Hepatocyte (in vitro differentiated cells): ENCODE results near the gene RGS6. TPM values are rescaled to one million over a fixed set of nuclear protein-coding genes. Genes with fewer than 3 reads are reported as not detected.

Experiments
- DNase-seq: peaks from one replicate; pipeline ENCODE4 v3.0.0-alpha.2; 2016; ENCODE audit warnings: low spot score
- H2AFZ ChIP-seq: fragments of 200-600 bp; sonication (generic); 2 replicates; pipeline ENCODE4 v1.6.0; 2016; ENCODE audit warnings: antibody characterized with exemption, mild to moderate bottlenecking
- H3K27ac ChIP-seq: fragments of 200-600 bp; sonication (generic); 2 replicates; pipeline ENCODE4 v1.5.1; 2016; ENCODE audit warnings: mild to moderate bottlenecking
- H3K27me3 ChIP-seq: fragments of 200-600 bp; sonication (generic); 2 replicates; pipeline ENCODE4 v1.6.1; 2016
- H3K36me3 ChIP-seq: fragments of 200-600 bp; sonication (generic); replicated peaks from 2 replicates; pipeline ENCODE4 v1.5.1; 2016; ENCODE audit warnings: low read depth; ENCODE audit not compliant: insufficient read depth
- H3K4me1 ChIP-seq: fragments of 200-600 bp; sonication (generic); 2 replicates; pipeline ENCODE4 v1.5.1; 2016; ENCODE audit warnings: mild to moderate bottlenecking, moderate library complexity; ENCODE audit not compliant: insufficient read depth
- H3K4me2 ChIP-seq: fragments of 200-600 bp; sonication (generic); 2 replicates; pipeline ENCODE4 v1.6.0; 2016
- H3K4me3 ChIP-seq: fragments of 200-600 bp; sonication (generic); 2 replicates; pipeline ENCODE4 v1.5.1; 2016; ENCODE audit warnings: mild to moderate bottlenecking
- H3K79me2 ChIP-seq: fragments of 200-600 bp; sonication (generic); 2 replicates; pipeline ENCODE4 v1.6.0; 2017; ENCODE audit warnings: mild to moderate bottlenecking
- H3K9me2 ChIP-seq: fragments of 200-600 bp; sonication (generic); replicated peaks from 2 replicates; pipeline ENCODE4 v1.6.0; 2017; ENCODE audit warnings: mild to moderate bottlenecking; ENCODE audit not compliant: insufficient read depth
- H3K9me3 ChIP-seq: fragments of 200-600 bp; sonication (generic); 2 replicates; pipeline ENCODE4 v1.5.1; 2016; ENCODE audit warnings: low read depth, mild to moderate bottlenecking
- H4K20me1 ChIP-seq: fragments of 200-600 bp; sonication (generic); 2 replicates; pipeline ENCODE4 v1.6.0; 2016; ENCODE audit warnings: mild to moderate bottlenecking; ENCODE audit not compliant: insufficient read depth, poor library complexity, severe bottlenecking
- EZH2 ChIP-seq: fragments of 200-600 bp; sonication (generic); IDR thresholded peaks from 2 replicates; pipeline ENCODE4 v1.6.1; 2016; ENCODE audit warnings: antibody characterized with exemption, mild to moderate bottlenecking, borderline replicate concordance
- EZH2phosphoT487 ChIP-seq: fragments of 200-600 bp; sonication (generic); IDR thresholded peaks from one replicate; pipeline ENCODE4 v1.6.1; 2018; ENCODE audit warnings: antibody characterized with exemption, mild to moderate bottlenecking, low read depth, moderate library complexity; ENCODE audit not compliant: unreplicated experiment, severe bottlenecking
- WGBS: methylation state at CpG from one replicate; pipeline ENCODE4 v1.1.6; 2016; ENCODE audit warnings: low lambda C conversion rate; ENCODE audit errors: missing lambda C conversion rate; 5-methylcytosine and 5-hydroxymethylcytosine counted together
- polyA plus RNA-seq: library from polyadenylated mRNA; unstranded; fragments of >200 nt; fragmentation: Nextera tagmentation; extraction: Ambion mirVana; gene quantifications from 2 replicates; pipeline ENCODE4 v1.2.1, GENCODE V29; 2016
- total RNA-seq: library from RNA; depleted of rRNA; stranded (reverse); fragments of >200 nt; gene quantifications from 2 replicates; pipeline ENCODE4 v1.2.3, GENCODE V29; 2014
- TF ChIP-seq, protein P1 (sequence below): fragments of 200-600 bp; sonication (generic); IDR thresholded peaks from 2 replicates; pipeline ENCODE4 v1.5.1; 2016; ENCODE audit warnings: antibody characterized with exemption, mild to moderate bottlenecking; ENCODE audit not compliant: poor library complexity

The RGS6 gene
- total and polyA plus RNA-seq, 2 experiments from 2014 or later: 0.25 to 0.87 TPM

DNA sequence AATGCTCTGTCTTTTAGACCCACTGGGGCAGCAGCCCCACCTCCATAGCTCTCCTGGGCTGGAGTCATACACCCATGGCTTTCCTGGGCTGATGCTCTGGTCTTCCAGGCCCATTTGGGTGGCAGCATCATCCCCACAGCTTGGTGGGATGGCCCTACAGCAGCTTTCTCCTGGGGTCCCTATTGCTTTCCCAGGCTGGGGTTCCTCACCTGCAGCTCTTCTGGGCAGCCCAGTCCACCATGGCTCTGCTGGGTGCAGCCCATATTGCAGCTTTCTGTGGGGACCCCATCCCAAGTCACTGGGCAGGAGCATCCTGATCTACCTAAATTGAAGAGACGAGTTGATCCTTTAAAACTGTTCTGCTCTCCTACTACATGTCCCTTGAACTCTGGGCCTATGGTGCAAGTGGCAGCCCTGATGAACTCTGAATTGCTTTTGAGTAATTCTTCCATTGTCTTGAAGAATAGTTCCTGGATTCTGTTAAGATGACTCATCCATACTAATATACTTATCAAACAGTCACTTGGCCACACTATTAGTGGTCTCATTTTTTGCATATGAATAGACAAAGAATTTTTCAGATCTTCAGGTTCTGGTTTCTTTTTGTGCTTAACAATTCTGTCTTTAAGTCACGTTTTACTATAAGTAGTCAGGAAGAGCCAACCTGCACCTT is 571.6 kb downstream of the RGS6 start:
- Histone ChIP-seq H3K9me2 (no peaks in the 10 kb centered on the region), H3K27me3 (no peaks in the 10 kb centered on the region), H3K4me1 (no peaks in the 10 kb centered on the region), H3K36me3 (no peaks in the 10 kb centered on the region), H2AFZ (no peak overlapping the region), H3K79me2 (no peaks in the 10 kb centered on the region), H4K20me1 (no peaks in the 10 kb centered on the region), H3K4me3 (no peak overlapping the region), H3K4me2 (no peak overlapping the region), H3K27ac (no peak overlapping the region), H3K9me3 (no peaks in the 10 kb centered on the region)
- no peak for TF ChIP-seq EZH2
- TF ChIP-seq EZH2phosphoT487: no peak
- TF ChIP-seq, protein P1, sequence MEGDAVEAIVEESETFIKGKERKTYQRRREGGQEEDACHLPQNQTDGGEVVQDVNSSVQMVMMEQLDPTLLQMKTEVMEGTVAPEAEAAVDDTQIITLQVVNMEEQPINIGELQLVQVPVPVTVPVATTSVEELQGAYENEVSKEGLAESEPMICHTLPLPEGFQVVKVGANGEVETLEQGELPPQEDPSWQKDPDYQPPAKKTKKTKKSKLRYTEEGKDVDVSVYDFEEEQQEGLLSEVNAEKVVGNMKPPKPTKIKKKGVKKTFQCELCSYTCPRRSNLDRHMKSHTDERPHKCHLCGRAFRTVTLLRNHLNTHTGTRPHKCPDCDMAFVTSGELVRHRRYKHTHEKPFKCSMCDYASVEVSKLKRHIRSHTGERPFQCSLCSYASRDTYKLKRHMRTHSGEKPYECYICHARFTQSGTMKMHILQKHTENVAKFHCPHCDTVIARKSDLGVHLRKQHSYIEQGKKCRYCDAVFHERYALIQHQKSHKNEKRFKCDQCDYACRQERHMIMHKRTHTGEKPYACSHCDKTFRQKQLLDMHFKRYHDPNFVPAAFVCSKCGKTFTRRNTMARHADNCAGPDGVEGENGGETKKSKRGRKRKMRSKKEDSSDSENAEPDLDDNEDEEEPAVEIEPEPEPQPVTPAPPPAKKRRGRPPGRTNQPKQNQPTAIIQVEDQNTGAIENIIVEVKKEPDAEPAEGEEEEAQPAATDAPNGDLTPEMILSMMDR: no peak
- WGBS: 85% methylated on average over 2 of the region's 2 CpGs
- DNase-seq: no peak

DNA sequence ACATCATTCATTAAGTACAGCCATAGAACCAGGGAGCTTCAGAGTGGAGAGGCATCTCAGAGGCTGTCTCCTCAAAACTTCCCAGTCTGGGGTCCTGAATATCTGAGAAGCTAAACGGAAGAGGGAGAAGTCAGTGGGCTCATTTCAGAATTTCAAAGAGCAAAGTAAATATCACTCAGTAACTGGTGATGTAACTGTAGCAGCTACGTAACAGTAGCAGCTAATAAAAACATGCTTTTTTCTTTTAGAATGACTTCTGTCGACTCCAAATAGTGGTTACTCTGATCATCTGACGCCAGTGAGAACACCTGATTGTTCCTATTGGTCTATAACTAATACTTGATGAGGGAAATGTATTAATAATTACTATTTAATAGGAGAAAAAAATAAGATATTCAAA is 578.3 kb downstream of the RGS6 start:
- no peak for DNase-seq
- no peaks in the 10 kb centered on the region for H3K4me1 ChIP-seq
- no peak overlapping the region for H3K4me3 ChIP-seq
- no peak overlapping the region for H2AFZ ChIP-seq
- no peaks in the 10 kb centered on the region for H4K20me1 ChIP-seq
- TF ChIP-seq, protein P1: no peak
- no peak for TF ChIP-seq EZH2
- no peaks in the 10 kb centered on the region for H3K79me2 ChIP-seq
- H3K9me3 ChIP-seq: no peaks in the 10 kb centered on the region
- no peak overlapping the region for H3K4me2 ChIP-seq
- no peaks in the 10 kb centered on the region for H3K9me2 ChIP-seq
- 67% methylated on average over 4 of the region's 4 CpGs for WGBS
- peaks cover 22% of the 10 kb centered on the region for H3K27me3 ChIP-seq
- H3K27ac ChIP-seq: no peak overlapping the region
- H3K36me3 ChIP-seq: no peaks in the 10 kb centered on the region

DNA sequence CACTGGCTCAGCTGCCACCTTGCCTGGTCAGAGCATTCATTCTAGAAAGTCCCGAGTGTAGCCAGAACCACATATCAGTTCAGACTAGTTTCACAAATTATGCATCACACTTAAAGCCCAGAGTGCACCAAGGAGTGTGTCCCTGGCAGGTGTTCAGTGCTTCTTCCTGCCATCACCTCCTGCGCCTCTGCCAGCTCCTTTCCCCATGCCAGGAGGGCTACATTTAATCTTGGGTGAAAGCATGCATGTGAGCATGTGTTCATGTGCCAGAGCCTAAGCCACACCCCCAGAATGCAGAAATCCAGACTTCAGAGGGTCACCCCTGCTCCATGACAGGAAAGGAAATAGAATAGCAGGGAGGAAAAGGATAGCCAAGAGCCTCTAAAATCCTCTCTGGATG is 580.1 kb downstream of the RGS6 start:
- peaks cover 22% of the 10 kb centered on the region for H3K27me3 ChIP-seq
- H3K4me3 ChIP-seq: no peak overlapping the region
- DNase-seq: no peak
- no peak overlapping the region for H3K4me2 ChIP-seq
- H3K36me3 ChIP-seq: no peaks in the 10 kb centered on the region
- no peak overlapping the region for H2AFZ ChIP-seq
- WGBS: 97% methylated on average over 2 of the region's 2 CpGs
- H3K79me2 ChIP-seq: no peaks in the 10 kb centered on the region
- no peaks in the 10 kb centered on the region for H3K9me3 ChIP-seq
- H3K4me1 ChIP-seq: no peaks in the 10 kb centered on the region
- H3K9me2 ChIP-seq: no peaks in the 10 kb centered on the region
- H3K27ac ChIP-seq: no peak overlapping the region
- TF ChIP-seq EZH2phosphoT487: no peak
- TF ChIP-seq, protein P1: no peak
- TF ChIP-seq EZH2: no peak
- H4K20me1 ChIP-seq: no peaks in the 10 kb centered on the region

DNA sequence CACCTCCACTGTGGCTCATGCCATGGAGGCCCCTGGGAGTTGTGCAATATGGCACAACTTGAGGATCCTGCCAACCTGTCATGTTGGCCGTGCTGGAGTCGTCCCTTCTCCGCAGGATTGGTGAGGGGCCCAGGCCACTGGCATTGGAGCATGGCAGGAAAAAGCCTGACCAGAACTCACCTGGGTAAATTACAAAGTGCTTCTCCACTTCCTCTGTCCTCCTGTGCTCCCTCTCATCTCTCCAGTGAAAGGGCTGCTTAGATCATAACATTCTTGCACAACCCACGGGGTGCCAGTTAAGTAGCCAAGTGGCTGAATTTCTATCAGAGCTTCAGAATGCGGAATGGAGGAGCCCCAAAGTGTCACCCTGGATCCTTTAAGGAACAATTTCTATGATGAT is 580.7 kb downstream of the RGS6 start:
- H3K36me3 ChIP-seq: no peaks in the 10 kb centered on the region
- H2AFZ ChIP-seq: no peak overlapping the region
- no peak for TF ChIP-seq EZH2phosphoT487
- no peak for TF ChIP-seq EZH2
- TF ChIP-seq, protein P1: no peak
- no peak overlapping the region for H3K4me3 ChIP-seq
- no peaks in the 10 kb centered on the region for H3K9me3 ChIP-seq
- DNase-seq: no peak
- peaks cover 22% of the 10 kb centered on the region for H3K27me3 ChIP-seq
- H3K9me2 ChIP-seq: no peaks in the 10 kb centered on the region
- H3K27ac ChIP-seq: no peak overlapping the region
- no peaks in the 10 kb centered on the region for H4K20me1 ChIP-seq
- H3K4me2 ChIP-seq: no peak overlapping the region
- H3K79me2 ChIP-seq: no peaks in the 10 kb centered on the region
- WGBS: 82% methylated on average over 5 of the region's 5 CpGs
- H3K4me1 ChIP-seq: no peaks in the 10 kb centered on the region
